SKM-1 (cell line): Measurements from ENCODE around the gene RBM44.

Experiments used
- DNase-seq: peaks from one replicate; lab custom pipeline; 2025; ENCODE audit not compliant: unreplicated experiment; lab: John Stamatoyannopoulos, UW

Gene RBM44

GRCh38 chr2:237869343-237870102 lies 70.9 kb downstream of the RBM44 start:
- DNase-seq, result no peak

GRCh38 chr2:237870126-237870525 lies 71.5 kb downstream of the RBM44 start:
- no peak for DNase-seq

- no peak for DNase-seq
Observed at GRCh38 chr2:237870754-237871651, 72.4 kb downstream of the RBM44 start.

- no peak for DNase-seq
Observed at GRCh38 chr2:237872178-237872887, 73.8 kb downstream of the RBM44 start.

GRCh38 chr2:237873421-237873831 lies 74.8 kb downstream of the RBM44 start:
- no peak for DNase-seq

GRCh38 chr2:237873897-237874551 lies 75.4 kb downstream of the RBM44 start:
- no peak for DNase-seq

- DNase-seq, result no peak
Observed at GRCh38 chr2:237874585-237875161, 76.1 kb downstream of the RBM44 start.

- DNase-seq, result no peak
Observed at GRCh38 chr2:237875256-237876060, 76.9 kb downstream of the RBM44 start.

- DNase-seq, result no peak
Observed at GRCh38 chr2:237876061-237876526, 77.5 kb downstream of the RBM44 start.

GRCh38 chr2:237876532-237876931 lies 78.0 kb downstream of the RBM44 start:
- no peak for DNase-seq

- DNase-seq, result no peak
Observed at GRCh38 chr2:237876951-237877491, 78.4 kb downstream of the RBM44 start.

- no peak for DNase-seq
Observed at GRCh38 chr2:237877576-237878307, 79.2 kb downstream of the RBM44 start.

- DNase-seq, result no peak
Observed at GRCh38 chr2:237878321-237879057, 79.9 kb downstream of the RBM44 start.

GRCh38 chr2:237879058-237879430 lies 80.5 kb downstream of the RBM44 start:
- no peak for DNase-seq

GRCh38 chr2:237879991-237880560 lies 81.5 kb downstream of the RBM44 start:
- no peak for DNase-seq

GRCh38 chr2:237882510-237883481 lies 84.2 kb downstream of the RBM44 start:
- DNase-seq, result no peak
